Endodermal cell (in vitro differentiated cells): ENCODE results near the gene SKIC2. TPM values are rescaled to one million over a fixed set of nuclear protein-coding genes. Genes with fewer than 3 reads are reported as not detected.

Experiments used
- DNase-seq: peaks from one replicate; pipeline ENCODE4 v3.0.0-alpha.2; 2017
- H3K27ac ChIP-seq: 2 replicates; pipeline ENCODE4 v1.5.1; 2013; ENCODE audit warnings: mild to moderate bottlenecking, low read depth, low read length, moderate library complexity
- H3K27me3 ChIP-seq: 2 replicates; pipeline ENCODE4 v1.6.1; 2013; ENCODE audit warnings: mild to moderate bottlenecking, low read length, moderate library complexity; ENCODE audit not compliant: insufficient read depth, control insufficient read depth, poor library complexity, severe bottlenecking
- H3K36me3 ChIP-seq: 2 replicates; pipeline ENCODE4 v1.7.0; 2013; ENCODE audit warnings: mild to moderate bottlenecking, low read length, moderate library complexity; ENCODE audit not compliant: control insufficient read depth, insufficient read depth
- H3K4me1 ChIP-seq: one replicate; pipeline ENCODE4 v1.7.0; 2013; ENCODE audit warnings: low read length; ENCODE audit not compliant: control insufficient read depth, insufficient read depth
- H3K4me3 ChIP-seq: 2 replicates; pipeline ENCODE4 v1.5.1; 2013; ENCODE audit warnings: mild to moderate bottlenecking, low read length, moderate library complexity
- H3K9ac ChIP-seq: 2 replicates; pipeline ENCODE4 v1.6.1; 2013; ENCODE audit warnings: mild to moderate bottlenecking, low read length, moderate library complexity; ENCODE audit not compliant: poor library complexity, severe bottlenecking; ENCODE audit errors: extremely low read depth
- H3K9me3 ChIP-seq: 2 replicates; pipeline ENCODE4 v1.6.1; 2013; ENCODE audit warnings: mild to moderate bottlenecking, low read length, moderate library complexity; ENCODE audit not compliant: control insufficient read depth
- H3K27ac Mint-ChIP-seq: 2 replicates; pipeline ENCODE4 v1.8.0; 2020; ENCODE audit warnings: mixed read lengths
- H3K27me3 Mint-ChIP-seq: 2 replicates; pipeline ENCODE4 v1.8.0; 2021; ENCODE audit warnings: mild to moderate bottlenecking, mixed read lengths; ENCODE audit not compliant: insufficient read depth
- H3K36me3 Mint-ChIP-seq: 2 replicates; pipeline ENCODE4 v1.8.0; 2020; ENCODE audit warnings: low read depth, mixed read lengths
- H3K4me1 Mint-ChIP-seq: 2 replicates; pipeline ENCODE4 v1.8.0; 2020; ENCODE audit warnings: mixed read lengths
- H3K4me3 Mint-ChIP-seq: 2 replicates; pipeline ENCODE4 v1.8.0; 2020; ENCODE audit warnings: mild to moderate bottlenecking, moderate library complexity, mixed read lengths
- H3K9me3 Mint-ChIP-seq: 2 replicates; pipeline ENCODE4 v1.8.0; 2020; ENCODE audit warnings: mild to moderate bottlenecking, mixed read lengths
- CTCF ChIP-seq: fragments of 200-600 bp; sonication (generic); conservative IDR thresholded peaks from 2 replicates; pipeline ENCODE4 v1.5.0; 2021; ENCODE audit warnings: antibody characterized with exemption, mild to moderate bottlenecking
- WGBS, 2 experiments: methylation state at CpG; one replicate each; pipeline versions ENCODE4 v1.1.5 to v1.1.7; 2013; ENCODE audit warnings: missing lambda C conversion rate in 2 of 2, mixed read lengths in 1 of 2; ENCODE audit not compliant: insufficient coverage in 1 of 2, insufficient read length in 1 of 2; 5-methylcytosine and 5-hydroxymethylcytosine counted together
- total RNA-seq, 2 donors: library from RNA; stranded (reverse); fragmentation: NEBNext Ultra II Directional in 1 of 2; extraction: Animal tissue kit (Norgen Biotek cat#: 25700) in 1 of 2; gene quantifications; 2 replicates in 1 of 2; 3 replicates in 1 of 2; pipeline ENCODE4 v1.2.1, GENCODE V29; 2021

SKIC2 gene
- total RNA-seq, 2 donors from 2014 or later = 95.8 to 103 TPM

GRCh38 chr6:31967926-31968320 lies 8.9 kb downstream of the SKIC2 start:
- no peak for DNase-seq
- 93% methylated on average over 3 of the region's 3 CpGs; no CpG with 5 or more reads in 1 of the 2 experiments for WGBS, 2 experiments
- no peak overlapping the region for H3K4me3 ChIP-seq
- H3K27me3 ChIP-seq = no peaks in the 10 kb centered on the region
- H3K9ac ChIP-seq = no peak overlapping the region
- peaks cover 47% of the 10 kb centered on the region for H3K36me3 ChIP-seq
- no peak for TF ChIP-seq CTCF
- H3K9me3 ChIP-seq = no peaks in the 10 kb centered on the region
- no peak overlapping the region for H3K4me3 Mint-ChIP-seq
- H3K9me3 Mint-ChIP-seq = no peaks in the 10 kb centered on the region
- no peaks in the 10 kb centered on the region for H3K27me3 Mint-ChIP-seq
- no peak overlapping the region for H3K27ac ChIP-seq
- peaks cover 60% of the 10 kb centered on the region for H3K36me3 Mint-ChIP-seq
- no peak overlapping the region for H3K27ac Mint-ChIP-seq
- H3K4me1 Mint-ChIP-seq = peaks cover 6% of the 10 kb centered on the region
- H3K4me1 ChIP-seq = peaks cover 8% of the 10 kb centered on the region

- Histone ChIP-seq H3K36me3 (peaks cover 44% of the 10 kb centered on the region), H3K4me3 (no peak overlapping the region), H3K27ac (no peak overlapping the region), H3K27me3 (no peaks in the 10 kb centered on the region), H3K4me1 (peaks cover 8% of the 10 kb centered on the region), H3K9ac (no peak overlapping the region), H3K9me3 (no peaks in the 10 kb centered on the region)
- WGBS, 2 experiments = 95% methylated on average over 10 to 11 of the region's 11 CpGs
- H3K27me3 Mint-ChIP-seq = no peaks in the 10 kb centered on the region
- H3K27ac Mint-ChIP-seq = no peak overlapping the region
- no peak for DNase-seq
- no peaks in the 10 kb centered on the region for H3K9me3 Mint-ChIP-seq
- H3K4me3 Mint-ChIP-seq = no peak overlapping the region
- H3K36me3 Mint-ChIP-seq = peaks cover 59% of the 10 kb centered on the region
- H3K4me1 Mint-ChIP-seq = peaks cover 9% of the 10 kb centered on the region
- TF ChIP-seq CTCF = no peak
These were observed 9.4 kb downstream of the SKIC2 start for GRCh38 chr6:31968326-31968725.

GRCh38 chr6:31968791-31969711 lies 10.1 kb downstream of the SKIC2 start:
- peaks cover 8% of the 10 kb centered on the region for H3K4me1 ChIP-seq
- peaks cover 2% of the 10 kb centered on the region for H3K9me3 Mint-ChIP-seq
- H3K9me3 ChIP-seq = no peaks in the 10 kb centered on the region
- no peak overlapping the region for H3K27ac ChIP-seq
- TF ChIP-seq CTCF = no peak
- peaks cover 61% of the 10 kb centered on the region for H3K36me3 Mint-ChIP-seq
- H3K27me3 Mint-ChIP-seq = no peaks in the 10 kb centered on the region
- peaks cover 38% of the 10 kb centered on the region for H3K36me3 ChIP-seq
- peak overlapping the region; percentile 30 for H3K27ac Mint-ChIP-seq
- DNase-seq = no peak
- H3K27me3 ChIP-seq = no peaks in the 10 kb centered on the region
- H3K4me3 Mint-ChIP-seq = no peak overlapping the region
- 92 to 98% methylated on average over 11 to 23 of the region's 23 CpGs for WGBS, 2 experiments
- no peak overlapping the region for H3K4me3 ChIP-seq
- H3K9ac ChIP-seq = no peak overlapping the region
- peaks cover 9% of the 10 kb centered on the region for H3K4me1 Mint-ChIP-seq
